ENCODE results near the gene VAMP2.

Gene VAMP2

DNA sequence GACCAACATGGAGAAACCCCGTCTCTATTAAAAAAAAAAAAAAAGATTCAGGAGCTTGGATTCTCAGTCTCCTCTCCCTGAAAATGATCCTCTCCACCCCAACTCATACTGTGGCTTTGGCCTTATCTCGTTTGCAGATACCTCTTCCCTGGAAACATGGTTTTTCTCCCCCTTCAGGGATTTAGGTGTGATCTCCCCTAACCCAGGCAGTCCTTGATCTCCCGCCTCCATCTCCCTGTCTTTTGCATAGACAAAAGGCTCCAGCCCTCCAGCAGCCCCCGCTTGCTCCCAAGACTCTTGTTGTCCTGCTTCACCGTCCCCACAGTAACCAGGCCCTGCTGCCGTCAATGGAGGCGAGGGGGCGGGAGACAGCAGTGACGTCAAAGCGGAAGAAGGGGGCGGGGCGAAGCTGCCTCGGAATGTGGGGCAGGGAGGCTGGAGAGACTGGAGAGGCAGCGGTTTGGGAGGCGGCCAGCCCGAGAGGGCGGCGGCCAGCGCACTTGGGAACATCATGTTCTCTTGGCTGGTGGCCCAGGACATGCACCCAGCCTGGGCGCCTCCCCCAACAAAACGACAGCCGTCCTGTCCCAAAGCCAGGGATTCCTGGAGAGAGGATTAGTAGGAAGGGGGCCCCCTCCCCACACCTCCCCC, 8.7 kb downstream of the VAMP2 start:
- DNase-seq = peak; percentile 95

DNA sequence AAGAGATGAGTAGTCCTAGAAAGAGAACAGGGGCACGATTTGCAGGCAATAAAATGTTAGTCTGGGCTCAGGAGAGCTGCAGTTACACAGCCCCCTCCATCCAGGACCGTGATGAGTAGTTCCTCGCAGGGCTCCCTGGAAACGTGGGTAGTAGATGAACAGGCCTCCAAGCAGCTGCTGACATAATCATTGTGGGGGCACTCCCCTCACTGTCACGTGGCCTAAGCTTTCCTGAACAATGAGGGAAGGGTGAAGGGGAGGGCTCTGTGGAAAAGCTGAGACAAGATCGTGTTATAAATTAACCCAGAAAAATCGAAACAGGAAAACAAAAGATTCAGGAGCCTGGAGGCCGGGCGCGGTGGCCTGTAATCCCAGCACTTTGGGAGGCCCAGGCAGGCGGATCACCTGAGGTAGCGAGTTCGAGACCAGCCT, 9.2 kb downstream of the VAMP2 start:
- DNase-seq = peak; percentile 59

DNA sequence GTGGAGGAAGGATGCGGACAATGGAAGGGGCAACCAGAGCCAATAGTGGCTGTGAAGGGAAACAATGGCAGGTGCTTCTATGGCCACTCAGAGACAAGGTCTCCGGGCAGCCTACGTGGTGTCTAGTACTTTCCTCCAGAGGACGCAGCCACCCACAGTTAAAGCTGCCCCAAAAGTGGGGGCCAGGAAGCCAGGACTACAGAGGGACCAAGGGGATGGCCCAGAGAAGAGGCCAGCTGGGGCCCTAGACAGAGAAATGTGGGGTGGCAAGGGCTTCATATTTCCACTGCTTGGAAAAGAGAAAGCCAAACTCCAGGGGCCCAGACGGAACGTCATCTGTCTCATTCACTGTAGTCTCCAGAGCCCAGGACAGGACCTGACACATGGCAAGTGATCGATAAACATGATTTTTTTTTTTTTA, 9.7 kb downstream of the VAMP2 start:
- no peak for DNase-seq

DNA sequence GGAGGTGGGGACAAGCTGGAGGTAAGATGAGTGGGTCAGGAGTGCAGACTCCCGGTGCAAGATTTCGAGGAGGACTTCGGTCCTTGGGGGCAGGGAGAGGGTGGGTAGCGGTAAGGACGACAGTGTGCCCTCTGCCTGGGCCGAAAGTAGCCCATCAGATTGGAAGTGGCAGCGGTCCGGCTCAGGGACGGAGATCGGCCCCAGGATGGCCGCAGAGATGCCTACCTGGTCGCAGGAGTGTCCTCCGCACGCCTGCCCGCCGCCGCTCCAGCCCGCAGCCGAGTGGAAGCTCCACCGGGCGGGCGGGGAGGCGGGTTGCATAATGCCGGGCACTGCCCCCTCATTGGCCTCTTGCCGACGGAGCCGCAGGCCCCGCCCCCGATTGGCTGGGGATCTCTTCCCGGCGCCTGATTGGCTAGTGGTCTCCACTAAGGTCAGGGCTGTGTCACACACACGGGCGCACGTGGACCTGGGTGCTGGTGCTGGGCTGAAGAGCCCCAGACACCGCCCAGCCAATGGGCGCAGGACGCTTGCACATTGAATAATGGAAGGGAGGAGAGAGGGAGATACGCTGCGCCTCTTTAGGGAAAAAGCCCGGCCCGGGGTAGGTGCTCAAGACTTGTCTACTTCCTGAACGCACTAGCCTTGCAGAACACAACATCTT, 10.5 kb downstream of the VAMP2 start, which contains the start of gene PER1:
TSS of gene PER1 (minus strand) at position 293 of the 664 bp plus-strand sequence. CDS start 1,698 bp downstream, outside the sequence.
- peak; percentile 94 for DNase-seq

DNA sequence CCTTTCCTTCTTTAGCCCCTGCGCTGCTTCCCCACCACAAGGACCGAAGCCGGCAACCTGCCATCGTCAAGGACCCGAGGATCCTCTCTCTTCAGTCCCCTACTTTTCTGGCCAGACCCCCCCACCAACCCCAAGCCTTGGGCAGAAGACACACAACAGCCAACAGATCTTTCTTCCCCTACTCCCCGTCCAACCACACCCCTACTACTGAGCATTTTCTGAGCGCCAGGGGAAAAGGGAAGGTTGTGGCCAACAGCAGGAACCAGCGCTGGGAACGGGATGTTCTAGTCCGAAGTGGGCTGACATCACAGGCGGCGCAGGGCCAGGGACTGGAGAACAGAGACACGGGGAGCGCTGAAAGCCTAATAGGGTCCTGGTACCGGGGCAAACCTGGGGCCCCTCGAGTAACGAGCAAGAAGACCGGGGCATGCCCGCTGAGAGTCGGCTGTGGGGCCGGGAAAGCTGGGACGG, 11.1 kb downstream of the VAMP2 start:
- DNase-seq = peak; percentile 56

DNA sequence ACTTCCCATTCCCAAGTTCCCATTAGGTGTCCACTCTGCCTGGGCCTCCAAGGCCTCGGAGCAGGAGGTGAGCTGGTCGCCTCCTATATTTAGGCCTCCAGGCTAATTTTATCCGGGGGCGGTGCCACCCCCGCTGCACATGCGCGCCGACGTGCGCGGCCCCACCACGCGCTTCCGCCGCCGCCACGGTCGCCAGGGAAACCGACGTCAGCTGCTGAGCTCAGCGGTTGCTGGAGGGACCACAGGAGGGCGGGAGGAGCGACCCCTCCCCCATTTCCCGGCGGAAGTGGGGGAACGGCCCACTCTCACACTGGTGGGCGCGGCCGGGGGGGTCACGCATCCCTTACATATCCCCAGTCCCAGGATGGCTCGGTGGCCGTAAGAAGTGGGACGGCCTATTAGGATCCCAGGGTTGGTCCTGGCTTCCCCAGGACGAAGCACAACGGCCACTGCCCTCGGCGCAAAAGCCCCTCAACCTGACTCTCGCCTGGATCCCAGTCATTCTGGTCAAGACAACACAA, 11.6 kb downstream of the VAMP2 start:
- DNase-seq = peak; percentile 94

DNA sequence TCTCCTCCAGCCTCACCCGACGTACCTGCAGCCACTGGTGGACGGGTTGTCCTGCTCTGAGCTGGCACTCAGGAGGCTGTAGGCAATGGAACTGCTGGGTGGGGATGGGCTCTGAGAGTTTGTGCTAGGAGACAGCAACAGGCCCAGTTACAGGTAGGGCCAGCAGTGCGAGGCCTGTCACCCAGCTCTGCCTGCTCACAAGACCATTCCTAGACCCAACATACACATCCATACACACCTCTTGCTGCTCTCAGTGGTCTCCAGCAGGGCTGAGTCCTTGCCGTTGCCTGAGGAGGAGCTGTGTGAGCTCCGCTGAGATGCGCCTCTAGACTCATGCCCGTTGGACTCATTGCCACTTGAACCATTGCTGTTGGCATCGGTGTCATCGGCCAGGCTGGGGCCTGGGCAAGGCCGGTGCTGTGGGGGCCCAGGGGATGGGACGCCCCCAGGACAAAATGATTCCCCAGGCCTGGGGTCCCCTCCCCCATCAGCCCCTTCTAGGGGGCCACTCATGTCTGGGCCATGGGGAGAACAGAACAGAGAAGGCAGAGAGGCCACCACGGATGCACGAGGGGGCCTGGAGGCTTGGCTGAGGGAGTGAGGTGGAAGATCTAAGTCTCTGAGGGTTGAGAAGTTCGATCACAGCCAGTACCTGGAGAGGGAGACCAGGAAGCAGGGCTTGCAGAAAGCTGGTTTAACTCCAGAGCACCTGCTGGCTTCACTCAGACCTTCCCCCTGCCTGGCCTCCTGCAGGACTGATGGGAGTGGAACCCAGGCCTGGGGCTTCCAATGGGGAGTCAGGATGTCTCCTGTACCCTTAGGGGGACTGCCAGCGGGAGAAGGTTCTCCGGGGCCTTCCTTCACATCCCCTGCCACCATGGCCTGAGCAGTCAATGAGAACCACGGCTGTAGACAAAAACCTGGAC, 12.3 kb downstream of the VAMP2 start:
- peak; percentile 22 for DNase-seq

DNA sequence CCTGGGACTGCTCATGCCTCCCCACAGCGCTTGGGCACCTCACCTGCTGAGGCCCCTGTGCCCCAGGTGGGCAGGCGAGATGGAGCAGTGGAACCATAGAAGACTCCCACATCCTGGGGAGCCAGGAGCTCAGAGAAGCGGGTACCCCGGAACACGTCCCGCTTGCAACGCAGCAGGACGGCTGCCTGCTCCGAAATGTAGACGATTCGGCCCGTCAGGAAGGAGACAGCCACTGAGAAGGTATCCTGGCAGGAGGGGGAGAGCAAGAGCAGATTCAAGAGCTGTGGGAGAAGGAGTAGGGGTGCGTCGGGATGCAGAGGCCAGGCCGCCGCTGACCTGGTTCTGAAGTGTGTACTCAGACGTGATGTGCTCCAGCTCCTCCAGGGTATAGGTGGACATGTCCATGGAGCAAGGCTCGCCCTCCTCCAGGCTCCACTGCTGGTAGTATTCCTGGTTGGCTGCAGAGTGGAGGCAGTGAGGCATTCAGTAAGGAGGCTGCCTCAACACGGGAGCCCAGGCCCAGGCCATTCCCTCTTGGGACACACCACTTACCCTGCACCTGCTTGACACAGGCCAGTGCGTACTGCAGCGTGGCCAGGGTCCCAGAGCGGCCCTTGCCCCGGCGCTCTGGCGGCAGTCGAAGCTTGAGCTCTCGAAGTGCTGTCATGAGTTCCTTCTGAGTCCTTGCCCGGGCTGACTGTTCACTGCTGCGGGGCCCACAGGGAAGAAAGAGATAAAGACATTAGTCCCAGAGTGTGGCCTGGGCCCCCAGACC, 13.1 kb downstream of the VAMP2 start:
- DNase-seq = peak; percentile 25

DNA sequence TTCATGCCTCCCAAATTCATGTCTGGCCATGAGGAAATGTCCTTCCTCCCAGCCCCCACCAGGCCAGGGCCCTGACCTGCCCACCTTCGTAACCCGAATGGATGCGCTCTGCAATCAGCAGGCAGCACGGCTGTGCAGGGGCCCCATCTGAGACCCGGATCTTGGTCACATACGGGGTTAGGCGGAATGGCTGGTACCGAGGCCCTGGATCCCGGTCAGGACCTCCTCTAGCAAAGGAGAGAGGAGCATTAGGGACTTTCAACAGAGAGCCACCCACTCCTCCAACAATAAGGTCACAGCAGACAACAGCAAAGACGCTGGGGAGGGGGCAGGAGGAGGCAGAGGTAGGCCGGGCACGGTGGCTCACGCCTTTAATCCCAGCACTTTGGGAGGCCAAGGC, 14.2 kb downstream of the VAMP2 start:
- DNase-seq = no peak

DNA sequence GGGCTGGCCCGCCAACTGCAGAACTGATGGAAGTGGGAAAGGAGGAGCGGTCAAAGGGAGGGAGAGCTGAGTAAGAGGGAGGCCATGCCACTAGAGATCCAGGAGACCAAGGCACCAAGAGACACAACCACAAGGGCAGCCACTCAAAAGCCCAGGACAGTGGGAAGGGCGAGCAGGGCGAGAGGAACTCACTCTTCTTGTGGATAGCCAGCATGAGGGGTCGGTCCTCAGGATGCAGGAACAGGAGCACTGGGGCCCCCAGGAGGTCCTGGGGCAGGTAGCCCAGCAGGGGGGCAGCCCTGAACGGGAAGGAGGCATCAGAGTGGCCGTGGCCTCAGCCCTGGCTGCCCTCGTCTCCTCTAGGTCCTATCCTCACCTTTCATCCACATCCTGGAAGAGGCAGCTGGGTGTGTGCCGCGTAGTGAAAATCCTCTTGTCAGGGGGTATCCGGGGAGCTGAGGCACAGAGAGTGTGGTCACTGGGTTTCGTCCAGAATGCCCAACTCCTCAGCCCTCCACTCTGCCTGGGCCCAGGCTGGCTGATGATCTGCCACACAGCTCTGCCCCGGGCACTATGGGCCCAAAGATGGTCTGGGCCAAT, 14.8 kb downstream of the VAMP2 start:
- no peak for DNase-seq

DNA sequence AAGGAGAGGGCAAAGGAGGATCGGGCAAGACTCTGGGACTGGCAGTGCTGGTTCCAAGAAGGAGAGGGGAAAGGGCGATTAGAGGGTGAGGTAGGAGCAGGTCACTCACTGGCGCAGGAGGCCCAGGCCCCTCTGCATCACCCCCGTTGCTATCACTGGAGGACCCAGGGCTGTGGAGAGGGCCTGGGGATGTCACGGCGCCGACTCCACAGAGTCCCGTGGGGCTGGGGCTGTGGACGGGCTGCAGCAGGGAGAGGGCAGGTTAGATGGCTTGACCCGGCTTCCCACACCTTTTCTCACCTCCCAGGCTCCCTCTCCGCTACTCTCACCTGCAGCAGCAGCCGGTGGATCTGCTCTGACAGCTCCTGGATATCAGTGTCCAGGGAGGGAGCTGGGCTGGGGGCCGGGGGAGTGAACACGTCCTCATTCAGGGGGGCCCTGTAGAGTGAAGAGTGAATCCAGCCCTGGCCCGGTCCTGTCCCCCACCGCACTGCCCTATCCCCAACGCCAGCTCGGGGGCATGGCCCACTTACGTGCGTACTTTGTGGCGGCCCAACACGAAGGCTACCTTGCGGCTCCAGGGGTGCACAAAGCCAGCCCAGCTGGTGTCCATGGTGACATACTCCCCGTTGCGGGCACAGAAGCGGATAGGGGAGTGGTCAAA, 15.5 kb downstream of the VAMP2 start:
- DNase-seq = no peak

DNA sequence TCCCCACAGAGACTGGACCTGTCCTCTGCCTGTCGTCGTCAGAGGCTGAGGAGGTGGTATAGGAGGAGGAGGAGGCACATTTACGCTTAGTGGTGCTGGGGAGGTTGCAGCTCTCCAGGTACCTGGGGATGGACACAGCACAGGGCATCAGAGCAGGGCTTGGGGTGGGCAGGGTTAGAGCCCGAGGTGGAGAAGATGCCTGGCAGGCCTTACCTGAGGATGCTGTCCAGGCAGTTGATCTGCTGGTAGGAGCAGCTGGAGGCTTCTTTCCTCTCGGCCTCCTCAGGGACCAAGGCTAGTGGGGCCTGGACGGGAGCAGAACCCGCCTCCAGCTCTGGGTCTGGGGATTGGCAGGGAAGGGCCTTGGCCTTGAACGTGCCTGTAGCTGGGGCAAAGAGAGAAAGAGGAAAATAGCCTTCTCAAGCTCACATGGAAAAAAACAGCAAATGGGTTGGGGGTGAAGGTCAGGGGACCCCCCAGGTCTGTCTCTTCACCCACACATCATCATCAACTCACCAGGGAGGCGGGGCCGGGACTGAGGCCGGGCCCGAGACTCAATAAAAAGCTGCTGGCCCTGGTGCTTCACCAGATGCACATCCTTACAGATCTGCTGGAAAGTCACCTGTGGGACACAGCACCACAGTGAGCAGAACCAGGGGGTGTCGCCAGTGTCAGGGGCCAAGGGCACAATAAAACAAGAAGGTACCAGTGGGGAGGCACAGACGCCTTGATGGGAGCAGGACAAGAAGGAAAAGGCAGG, 16.2 kb downstream of the VAMP2 start:
- DNase-seq = peak; percentile 7

DNA sequence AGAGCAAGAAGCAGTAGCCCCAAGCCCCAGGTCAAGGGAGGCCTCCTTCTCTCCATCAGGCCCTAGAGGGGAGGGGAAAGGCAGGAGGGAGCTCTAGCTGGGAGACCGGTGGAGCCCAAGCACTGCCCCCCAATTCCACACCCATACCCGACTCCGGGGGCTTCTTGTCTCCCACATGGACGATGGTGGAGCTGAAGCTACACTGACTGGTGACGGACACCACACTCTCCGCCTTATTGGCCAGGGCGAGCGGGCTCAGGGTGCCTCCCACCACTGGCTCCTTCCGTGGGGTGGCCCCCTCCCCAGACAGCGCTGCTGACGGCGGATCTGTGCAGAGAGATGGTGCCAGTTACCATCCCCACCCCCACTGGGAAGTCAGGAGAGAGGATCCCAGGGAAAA, 16.9 kb downstream of the VAMP2 start:
- no peak for DNase-seq

DNA sequence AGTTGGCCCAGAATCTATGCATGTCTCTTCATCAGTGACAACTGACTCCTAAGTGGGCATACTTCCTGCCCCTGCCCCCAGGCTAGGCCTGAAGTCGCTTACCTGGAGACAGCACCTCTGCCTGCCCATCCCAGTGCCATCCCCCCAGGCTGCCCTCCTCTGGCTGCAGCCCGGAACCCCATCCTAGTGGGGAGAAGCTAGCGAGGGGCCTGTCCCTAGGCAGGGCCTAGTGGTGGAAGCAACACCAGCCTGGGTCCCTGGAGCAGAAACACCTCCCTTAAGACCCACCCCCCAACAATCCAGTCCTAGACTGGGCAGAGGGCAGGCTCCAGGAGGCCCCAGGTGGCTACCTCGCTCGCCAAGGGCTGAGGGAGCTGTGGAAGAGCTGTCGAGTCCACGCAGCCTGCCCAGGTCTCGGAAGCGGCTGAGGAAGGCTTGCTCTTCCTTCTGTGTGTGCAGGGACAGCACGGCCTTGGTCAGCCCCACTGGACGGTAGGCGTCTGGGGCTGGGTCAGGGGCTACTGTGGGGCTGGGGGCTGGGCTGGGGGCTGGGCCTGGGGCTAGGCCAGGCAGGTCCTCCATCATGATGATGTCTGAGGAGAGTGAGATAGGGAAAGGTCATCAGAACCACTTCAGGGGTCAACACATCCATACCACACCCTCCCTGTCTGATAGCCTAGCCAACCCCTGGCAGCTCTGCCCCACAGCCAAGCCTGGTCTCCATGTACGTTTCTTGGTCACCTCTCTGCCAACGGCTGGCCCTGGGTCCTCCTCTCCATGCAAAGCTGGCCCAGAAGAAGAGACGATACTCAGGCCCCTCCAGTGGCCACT, 18.1 kb downstream of the VAMP2 start:
- peak; percentile 21 for DNase-seq

DNA sequence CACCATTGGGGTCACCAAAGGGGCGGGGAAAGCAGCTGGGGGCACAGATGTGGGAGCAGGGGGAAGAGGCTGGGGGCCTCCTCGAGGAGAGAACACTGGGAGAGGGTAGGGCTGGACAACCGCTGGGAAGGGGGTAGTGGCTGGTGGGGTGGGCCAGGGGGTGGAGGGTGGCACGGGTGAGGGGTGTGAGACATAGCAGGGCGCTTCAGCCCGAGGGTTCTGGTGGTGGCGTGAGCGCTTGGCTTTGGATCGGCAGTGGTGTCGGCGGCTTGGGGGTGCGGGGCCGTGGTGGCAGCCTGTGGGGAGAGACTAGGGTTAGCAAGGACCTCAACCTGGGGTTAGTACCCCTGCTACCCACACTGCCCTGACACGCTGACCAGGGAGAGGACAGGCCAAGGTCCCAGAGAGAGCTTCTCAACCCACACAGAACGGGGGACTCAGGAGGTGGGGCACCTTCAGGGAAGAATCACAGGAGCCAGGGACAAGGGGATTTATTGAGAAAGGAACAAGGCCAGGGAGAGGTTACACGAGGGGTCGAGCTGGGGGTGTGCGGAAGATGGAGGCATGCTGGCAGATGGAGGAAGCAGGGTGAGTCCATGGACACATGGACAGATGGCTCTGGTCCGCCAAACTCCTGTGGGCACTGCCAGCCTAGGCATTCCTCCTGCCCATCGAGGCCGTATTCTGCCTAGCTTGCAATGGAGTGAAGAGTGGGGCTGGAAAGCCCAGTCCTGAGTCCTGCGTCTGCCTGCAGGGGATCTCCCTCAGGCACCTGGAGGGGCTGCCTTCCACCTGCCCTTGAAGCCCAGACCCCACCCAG, 19.0 kb downstream of the VAMP2 start:
- DNase-seq = peak; percentile 24

DNA sequence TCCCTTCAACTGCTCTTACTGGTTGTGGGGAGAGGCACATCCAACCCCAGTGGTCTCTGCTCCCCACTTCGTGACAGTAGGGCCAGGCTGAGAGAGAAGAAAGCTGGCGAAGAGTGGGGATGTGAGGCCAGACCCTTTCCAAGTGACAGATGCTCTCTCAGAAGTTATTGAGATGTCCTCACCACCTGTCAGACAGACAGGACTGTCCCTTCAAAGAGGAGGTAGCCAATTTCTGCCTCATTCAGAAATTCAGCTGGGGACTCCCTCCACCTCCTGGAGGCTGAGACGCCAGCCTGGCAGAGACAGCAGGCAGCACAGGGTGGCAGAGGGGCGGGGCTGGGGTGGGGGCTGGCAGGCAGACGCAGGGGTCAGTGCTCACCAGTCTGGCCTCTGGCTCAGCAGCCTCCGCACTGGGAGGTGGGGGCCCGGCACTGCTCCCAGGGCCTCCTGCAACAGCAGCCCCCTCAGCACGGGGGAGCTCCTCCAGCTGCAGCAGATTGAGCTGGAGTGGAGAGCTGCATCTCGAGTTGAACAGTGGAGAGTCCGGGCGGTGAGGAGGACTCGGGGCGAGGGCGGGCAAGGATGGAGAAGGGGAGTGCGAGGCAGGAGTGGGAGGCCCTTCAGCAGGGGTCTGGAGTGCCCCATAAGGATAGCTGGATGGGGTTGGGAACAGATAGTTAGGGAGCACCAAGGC, 19.7 kb downstream of the VAMP2 start:
- peak; percentile 31 for DNase-seq

DNA sequence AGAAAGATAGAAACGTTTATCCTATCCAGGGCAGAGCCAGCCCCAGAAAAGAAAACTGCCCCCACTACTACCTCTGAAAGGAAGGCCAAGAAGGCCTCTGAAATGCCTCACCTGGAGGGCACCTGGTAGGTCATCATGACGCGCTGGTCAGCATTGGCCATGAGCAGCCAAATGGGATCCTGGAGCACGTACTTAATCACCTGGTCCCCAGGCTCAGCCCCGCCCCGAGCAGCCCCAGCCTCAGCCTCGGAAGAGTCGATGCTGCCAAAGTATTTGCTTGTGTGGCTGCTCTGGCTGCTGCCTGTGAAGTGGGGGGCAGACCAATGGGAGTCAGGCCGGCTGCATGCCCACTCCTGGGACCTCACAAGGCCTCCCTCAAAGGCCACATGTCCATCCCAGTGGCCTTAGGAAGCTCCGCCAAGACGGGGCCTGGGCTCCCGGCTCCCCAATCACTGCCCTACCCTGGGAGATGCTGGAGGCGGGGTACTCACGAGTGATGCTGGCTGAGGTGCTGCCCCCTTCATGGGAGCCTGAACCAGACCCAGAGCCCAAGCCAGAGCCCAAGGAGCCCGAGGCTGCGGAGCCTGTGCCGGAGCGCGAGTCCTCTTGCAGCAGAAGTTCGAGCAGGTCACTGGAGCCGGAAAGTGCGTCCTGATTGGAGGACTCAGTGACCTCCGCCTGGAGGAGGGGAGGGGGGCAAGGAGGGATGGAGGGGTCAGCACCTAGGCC, 20.4 kb downstream of the VAMP2 start:
- DNase-seq = peak; percentile 25

All from CD4-positive, alpha-beta T cell treated with Interleukin-10 for 1 hour (primary cell).